Fibroblast of lung (primary cell): ENCODE measurements around the gene ETFB.

ENCODE experiments used
- CTCF ChIP-seq, 2 donors: IDR thresholded peaks in 1 of 2; conservative IDR thresholded peaks in 1 of 2; 1 replicate in 1 of 2; 2 replicates in 1 of 2; pipeline ENCODE4 v1.5.1; 2011 to 2012; ENCODE audit warnings: low read length in 2 of 2, control low read depth in 1 of 2, inconsistent platforms in 1 of 2, low read depth in 1 of 2, mild to moderate bottlenecking in 1 of 2
- EZH2 ChIP-seq: IDR thresholded peaks from 2 replicates; pipeline ENCODE4 v1.5.1; 2012; ENCODE audit warnings: low read length, control low read depth, mild to moderate bottlenecking; ENCODE audit errors: missing control alignments

- TF ChIP-seq EZH2 (no peak), CTCF (conservative IDR thresholded peaks at IDR 0.05 in 1 of 2, IDR thresholded peaks at IDR 0.05 in 1 of 2; ENCODE audit: low read depth in 1 of 2, low read length in 2 of 2) (no peak)
Observed at GRCh38 chr19:51333836-51334460, 32.2 kb downstream of the ETFB start.
